Eye (tissue), 1 donor: ENCODE data around the gene KRTAP5-8.
A peak's percentile ranks its signal among the peaks of the same experiment; 100 is the strongest.
"Not testable (repeated sequence)": the region's sequence is repeated elsewhere in the genome, so short reads cannot be mapped to it uniquely, and the experiment has no call there.

Experiments
- DNase-seq: peaks from one replicate; pipeline ENCODE4 v3.0.0-alpha.2; 2015

Gene KRTAP5-8

GRCh38 chr11:71544525-71545214 lies 6.8 kb downstream of the KRTAP5-8 start:
- DNase-seq = no peak

- no peak for DNase-seq
Observed at GRCh38 chr11:71545405-71545966, 7.7 kb downstream of the KRTAP5-8 start.

- no peak for DNase-seq
Observed at GRCh38 chr11:71548120-71548519, 10.3 kb downstream of the KRTAP5-8 start, which contains the start of gene KRTAP5-9. Gene KRTAP5-9, plus strand, starts transcription at chr11:71548420. Its CDS starts 238 bp downstream, at chr11:71548658.

GRCh38 chr11:71548716-71549151 lies 10.9 kb downstream of the KRTAP5-8 start:
- no peak for DNase-seq

- DNase-seq = no peak
Observed at GRCh38 chr11:71551711-71552110, 13.9 kb downstream of the KRTAP5-8 start.

- DNase-seq = no peak
Observed at GRCh38 chr11:71554996-71555395, 17.2 kb downstream of the KRTAP5-8 start.

- no peak for DNase-seq
Observed at GRCh38 chr11:71555508-71555907, 17.7 kb downstream of the KRTAP5-8 start.

- DNase-seq = no peak
Observed at GRCh38 chr11:71556018-71556417, 18.2 kb downstream of the KRTAP5-8 start.

GRCh38 chr11:71557257-71557656 lies 19.4 kb downstream of the KRTAP5-8 start:
- DNase-seq = no peak

GRCh38 chr11:71558996-71559395 lies 21.2 kb downstream of the KRTAP5-8 start:
- DNase-seq = no peak

GRCh38 chr11:71562120-71562519 lies 24.3 kb downstream of the KRTAP5-8 start:
- DNase-seq = no peak

- DNase-seq = peak; percentile 52
Observed at GRCh38 chr11:71563406-71563805, 25.6 kb downstream of the KRTAP5-8 start.

- no peak for DNase-seq
Observed at GRCh38 chr11:71564430-71564829, 26.6 kb downstream of the KRTAP5-8 start.

GRCh38 chr11:71565263-71565662 lies 27.4 kb downstream of the KRTAP5-8 start, which contains the start of gene KRTAP5-10:
Gene KRTAP5-10, plus strand, starts transcription at chr11:71565563. Its CDS starts 25 bp downstream, at chr11:71565588.
- no peak for DNase-seq

- no peak for DNase-seq
Observed at GRCh38 chr11:71566081-71566620, 28.3 kb downstream of the KRTAP5-8 start.

- peak; percentile 43 for DNase-seq
Observed at GRCh38 chr11:71566626-71567599, 29.1 kb downstream of the KRTAP5-8 start.

GRCh38 chr11:71567633-71568032 lies 29.8 kb downstream of the KRTAP5-8 start:
- not testable (repeated sequence) for DNase-seq

- DNase-seq = peak; percentile 30
Observed at GRCh38 chr11:71568704-71569349, 31.0 kb downstream of the KRTAP5-8 start.

- DNase-seq = not testable (repeated sequence)
Observed at GRCh38 chr11:71571101-71571850, 33.5 kb downstream of the KRTAP5-8 start.

- no peak for DNase-seq
Observed at GRCh38 chr11:71572811-71573210, 35.0 kb downstream of the KRTAP5-8 start.

- no peak for DNase-seq
Observed at GRCh38 chr11:71574418-71574817, 36.6 kb downstream of the KRTAP5-8 start.
